Measurements from ENCODE around the gene OR10A6. TPM values are rescaled to one million over a fixed set of nuclear protein-coding genes. Genes with fewer than 3 reads are reported as not detected.
A peak's percentile ranks its signal among the peaks of the same experiment; 100 is the strongest.

OR10A6 gene
- total and polyA plus RNA-seq, 2 experiments from 2014 or later, result 0.23 TPM; not detected in 1

- TF ChIP-seq, protein P1, sequence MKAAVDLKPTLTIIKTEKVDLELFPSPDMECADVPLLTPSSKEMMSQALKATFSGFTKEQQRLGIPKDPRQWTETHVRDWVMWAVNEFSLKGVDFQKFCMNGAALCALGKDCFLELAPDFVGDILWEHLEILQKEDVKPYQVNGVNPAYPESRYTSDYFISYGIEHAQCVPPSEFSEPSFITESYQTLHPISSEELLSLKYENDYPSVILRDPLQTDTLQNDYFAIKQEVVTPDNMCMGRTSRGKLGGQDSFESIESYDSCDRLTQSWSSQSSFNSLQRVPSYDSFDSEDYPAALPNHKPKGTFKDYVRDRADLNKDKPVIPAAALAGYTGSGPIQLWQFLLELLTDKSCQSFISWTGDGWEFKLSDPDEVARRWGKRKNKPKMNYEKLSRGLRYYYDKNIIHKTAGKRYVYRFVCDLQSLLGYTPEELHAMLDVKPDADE (IDR thresholded peaks at IDR 0.05), result no peak
Measured at GRCh38 chr11:7977232-7977917, 46.3 kb upstream of the OR10A6 start (continued).

GRCh38 chr11:7974668-7975067 lies 43.6 kb upstream of the OR10A6 start:
- no peaks in the 10 kb centered on the region for H3K27me3 Mint-ChIP-seq (ENCODE audit: insufficient read depth, low read depth, poor library complexity)
- no peak overlapping the region; the same call in 1 of the 2 replicates for H3K27ac Mint-ChIP-seq
- ATAC-seq (peak; percentile 49), DNase-seq (ENCODE audit: low spot score) (peak; percentile 50)
- Histone ChIP-seq H2AFZ (no peak overlapping the region), H3K27ac (ENCODE audit: low read depth) (0 out of 2 replicates have a peak overlapping the region, but pooled peaks have one; percentile 13), H3K9me2 (ENCODE audit: insufficient read depth) (no peaks in the 10 kb centered on the region), H3K27me3 (ENCODE audit: insufficient read depth) (no peaks in the 10 kb centered on the region), H3F3A (replicated peaks; ENCODE audit: low read depth) (0 out of 2 replicates have a peak, but pooled peaks cover 3% of the 10 kb centered on the region), H3K4me1 (ENCODE audit: insufficient read depth) (peaks cover 24% of the 10 kb centered on the region), H3K4me2 (no peak overlapping the region), H4K20me1 (replicated peaks; ENCODE audit: insufficient read depth) (no peaks in the 10 kb centered on the region), H3K79me2 (replicated peaks; ENCODE audit: insufficient read depth) (0 out of 2 replicates have a peak, but pooled peaks cover under 1% of the 10 kb centered on the region), H3K4me3 (no peak overlapping the region), H3K36me3 (ENCODE audit: insufficient read depth) (no peaks in the 10 kb centered on the region)
- H3K4me1 Mint-ChIP-seq, result peaks cover 28% of the 10 kb centered on the region
- no peaks in the 10 kb centered on the region; the same call in 2 of the 3 replicates for H3K9me3 Mint-ChIP-seq
- no peaks in the 10 kb centered on the region for H3K36me3 Mint-ChIP-seq (ENCODE audit: low read depth)
- no peak overlapping the region for H3K4me3 Mint-ChIP-seq
- TF ChIP-seq ZNF331 (CRISPR knock-in tag; IDR thresholded peaks at IDR 0.05; ENCODE audit: low read depth) (no peak), POLR2AphosphoS5 (IDR thresholded peaks at IDR 0.05; ENCODE audit: low read depth) (no peak), EZH2 (IDR thresholded peaks at IDR 0.05; ENCODE audit: low read depth, unreplicated experiment) (no peak), JUNB (IDR thresholded peaks at IDR 0.05; ENCODE audit: unreplicated experiment) (no peak), ZNF114 (CRISPR knock-in tag; IDR thresholded peaks at IDR 0.05) (no peak), CTCF (conservative IDR thresholded peaks at IDR 0.05; ENCODE audit: low read depth in 2 of 2) (no peak), STAT1 (IDR thresholded peaks at IDR 0.05; ENCODE audit: unreplicated experiment) (no peak), EZH2phosphoT487 (IDR thresholded peaks at IDR 0.05; ENCODE audit: unreplicated experiment) (no peak)
- TF ChIP-seq, protein P2, sequence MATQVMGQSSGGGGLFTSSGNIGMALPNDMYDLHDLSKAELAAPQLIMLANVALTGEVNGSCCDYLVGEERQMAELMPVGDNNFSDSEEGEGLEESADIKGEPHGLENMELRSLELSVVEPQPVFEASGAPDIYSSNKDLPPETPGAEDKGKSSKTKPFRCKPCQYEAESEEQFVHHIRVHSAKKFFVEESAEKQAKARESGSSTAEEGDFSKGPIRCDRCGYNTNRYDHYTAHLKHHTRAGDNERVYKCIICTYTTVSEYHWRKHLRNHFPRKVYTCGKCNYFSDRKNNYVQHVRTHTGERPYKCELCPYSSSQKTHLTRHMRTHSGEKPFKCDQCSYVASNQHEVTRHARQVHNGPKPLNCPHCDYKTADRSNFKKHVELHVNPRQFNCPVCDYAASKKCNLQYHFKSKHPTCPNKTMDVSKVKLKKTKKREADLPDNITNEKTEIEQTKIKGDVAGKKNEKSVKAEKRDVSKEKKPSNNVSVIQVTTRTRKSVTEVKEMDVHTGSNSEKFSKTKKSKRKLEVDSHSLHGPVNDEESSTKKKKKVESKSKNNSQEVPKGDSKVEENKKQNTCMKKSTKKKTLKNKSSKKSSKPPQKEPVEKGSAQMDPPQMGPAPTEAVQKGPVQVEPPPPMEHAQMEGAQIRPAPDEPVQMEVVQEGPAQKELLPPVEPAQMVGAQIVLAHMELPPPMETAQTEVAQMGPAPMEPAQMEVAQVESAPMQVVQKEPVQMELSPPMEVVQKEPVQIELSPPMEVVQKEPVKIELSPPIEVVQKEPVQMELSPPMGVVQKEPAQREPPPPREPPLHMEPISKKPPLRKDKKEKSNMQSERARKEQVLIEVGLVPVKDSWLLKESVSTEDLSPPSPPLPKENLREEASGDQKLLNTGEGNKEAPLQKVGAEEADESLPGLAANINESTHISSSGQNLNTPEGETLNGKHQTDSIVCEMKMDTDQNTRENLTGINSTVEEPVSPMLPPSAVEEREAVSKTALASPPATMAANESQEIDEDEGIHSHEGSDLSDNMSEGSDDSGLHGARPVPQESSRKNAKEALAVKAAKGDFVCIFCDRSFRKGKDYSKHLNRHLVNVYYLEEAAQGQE (IDR thresholded peaks at IDR 0.05; ENCODE audit: unreplicated experiment), result no peak
- TF ChIP-seq, protein P3, sequence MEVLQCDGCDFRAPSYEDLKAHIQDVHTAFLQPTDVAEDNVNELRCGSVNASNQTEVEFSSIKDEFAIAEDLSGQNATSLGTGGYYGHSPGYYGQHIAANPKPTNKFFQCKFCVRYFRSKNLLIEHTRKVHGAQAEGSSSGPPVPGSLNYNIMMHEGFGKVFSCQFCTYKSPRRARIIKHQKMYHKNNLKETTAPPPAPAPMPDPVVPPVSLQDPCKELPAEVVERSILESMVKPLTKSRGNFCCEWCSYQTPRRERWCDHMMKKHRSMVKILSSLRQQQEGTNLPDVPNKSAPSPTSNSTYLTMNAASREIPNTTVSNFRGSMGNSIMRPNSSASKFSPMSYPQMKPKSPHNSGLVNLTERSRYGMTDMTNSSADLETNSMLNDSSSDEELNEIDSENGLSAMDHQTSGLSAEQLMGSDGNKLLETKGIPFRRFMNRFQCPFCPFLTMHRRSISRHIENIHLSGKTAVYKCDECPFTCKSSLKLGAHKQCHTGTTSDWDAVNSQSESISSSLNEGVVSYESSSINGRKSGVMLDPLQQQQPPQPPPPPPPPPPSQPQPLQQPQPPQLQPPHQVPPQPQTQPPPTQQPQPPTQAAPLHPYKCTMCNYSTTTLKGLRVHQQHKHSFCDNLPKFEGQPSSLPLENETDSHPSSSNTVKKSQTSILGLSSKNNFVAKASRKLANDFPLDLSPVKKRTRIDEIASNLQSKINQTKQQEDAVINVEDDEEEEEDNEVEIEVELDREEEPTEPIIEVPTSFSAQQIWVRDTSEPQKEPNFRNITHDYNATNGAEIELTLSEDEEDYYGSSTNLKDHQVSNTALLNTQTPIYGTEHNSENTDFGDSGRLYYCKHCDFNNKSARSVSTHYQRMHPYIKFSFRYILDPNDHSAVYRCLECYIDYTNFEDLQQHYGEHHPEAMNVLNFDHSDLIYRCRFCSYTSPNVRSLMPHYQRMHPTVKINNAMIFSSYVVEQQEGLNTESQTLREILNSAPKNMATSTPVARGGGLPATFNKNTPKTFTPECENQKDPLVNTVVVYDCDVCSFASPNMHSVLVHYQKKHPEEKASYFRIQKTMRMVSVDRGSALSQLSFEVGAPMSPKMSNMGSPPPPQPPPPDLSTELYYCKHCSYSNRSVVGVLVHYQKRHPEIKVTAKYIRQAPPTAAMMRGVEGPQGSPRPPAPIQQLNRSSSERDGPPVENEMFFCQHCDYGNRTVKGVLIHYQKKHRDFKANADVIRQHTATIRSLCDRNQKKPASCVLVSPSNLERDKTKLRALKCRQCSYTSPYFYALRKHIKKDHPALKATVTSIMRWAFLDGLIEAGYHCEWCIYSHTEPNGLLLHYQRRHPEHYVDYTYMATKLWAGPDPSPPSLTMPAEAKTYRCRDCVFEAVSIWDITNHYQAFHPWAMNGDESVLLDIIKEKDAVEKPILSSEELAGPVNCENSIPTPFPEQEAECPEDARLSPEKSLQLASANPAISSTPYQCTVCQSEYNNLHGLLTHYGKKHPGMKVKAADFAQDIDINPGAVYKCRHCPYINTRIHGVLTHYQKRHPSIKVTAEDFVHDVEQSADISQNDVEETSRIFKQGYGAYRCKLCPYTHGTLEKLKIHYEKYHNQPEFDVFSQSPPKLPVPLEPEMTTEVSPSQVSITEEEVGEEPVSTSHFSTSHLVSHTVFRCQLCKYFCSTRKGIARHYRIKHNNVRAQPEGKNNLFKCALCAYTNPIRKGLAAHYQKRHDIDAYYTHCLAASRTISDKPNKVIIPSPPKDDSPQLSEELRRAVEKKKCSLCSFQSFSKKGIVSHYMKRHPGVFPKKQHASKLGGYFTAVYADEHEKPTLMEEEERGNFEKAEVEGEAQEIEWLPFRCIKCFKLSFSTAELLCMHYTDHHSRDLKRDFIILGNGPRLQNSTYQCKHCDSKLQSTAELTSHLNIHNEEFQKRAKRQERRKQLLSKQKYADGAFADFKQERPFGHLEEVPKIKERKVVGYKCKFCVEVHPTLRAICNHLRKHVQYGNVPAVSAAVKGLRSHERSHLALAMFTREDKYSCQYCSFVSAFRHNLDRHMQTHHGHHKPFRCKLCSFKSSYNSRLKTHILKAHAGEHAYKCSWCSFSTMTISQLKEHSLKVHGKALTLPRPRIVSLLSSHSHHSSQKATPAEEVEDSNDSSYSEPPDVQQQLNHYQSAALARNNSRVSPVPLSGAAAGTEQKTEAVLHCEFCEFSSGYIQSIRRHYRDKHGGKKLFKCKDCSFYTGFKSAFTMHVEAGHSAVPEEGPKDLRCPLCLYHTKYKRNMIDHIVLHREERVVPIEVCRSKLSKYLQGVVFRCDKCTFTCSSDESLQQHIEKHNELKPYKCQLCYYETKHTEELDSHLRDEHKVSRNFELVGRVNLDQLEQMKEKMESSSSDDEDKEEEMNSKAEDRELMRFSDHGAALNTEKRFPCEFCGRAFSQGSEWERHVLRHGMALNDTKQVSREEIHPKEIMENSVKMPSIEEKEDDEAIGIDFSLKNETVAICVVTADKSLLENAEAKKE (CRISPR knock-in tag; IDR thresholded peaks at IDR 0.05), result no peak
